HG02678 (cell line): Measurements from ENCODE around the gene ALK.

Experiments used
- ATAC-seq: cut with Tn5 transposase; IDR thresholded peaks from one replicate; pipeline ENCODE4 v1.9.1; 2021; ENCODE audit warnings: mild to moderate bottlenecking, moderate library complexity; ENCODE audit not compliant: unreplicated experiment

The ALK gene

DNA sequence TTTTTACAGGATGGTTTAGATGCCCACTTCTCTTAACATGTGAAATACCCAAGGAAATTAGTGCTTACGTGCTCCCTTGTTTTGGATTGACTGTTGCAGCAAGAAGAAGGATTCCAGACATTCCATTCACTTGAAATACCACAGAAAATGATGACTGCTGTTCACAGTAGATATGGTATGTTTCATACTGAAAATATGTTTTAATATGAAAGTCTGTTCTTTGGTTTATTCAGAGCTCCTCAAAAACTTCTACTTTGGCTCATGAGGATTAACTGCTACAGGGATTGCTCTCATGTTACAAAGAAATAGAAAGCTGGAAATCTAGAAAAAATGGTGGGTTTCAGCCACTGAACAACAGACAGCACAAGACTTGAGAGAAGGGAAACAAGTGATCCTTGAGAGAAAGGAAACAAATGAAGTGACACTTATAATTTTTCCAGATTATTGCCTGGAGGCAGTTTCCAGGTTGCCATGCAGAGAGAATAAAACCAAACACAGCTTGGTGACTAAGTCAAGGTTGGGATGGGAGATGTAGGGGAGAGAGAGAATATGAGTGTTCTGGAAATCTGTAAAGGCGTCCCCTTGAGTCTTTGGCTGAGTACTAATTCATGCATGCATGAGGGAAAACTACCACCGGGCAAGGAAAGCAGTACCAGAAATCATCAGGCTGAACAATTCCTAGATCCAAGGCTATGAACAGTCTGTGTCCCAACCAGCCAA lies 458.0 kb downstream of the ALK start:
- ATAC-seq = no peak

DNA sequence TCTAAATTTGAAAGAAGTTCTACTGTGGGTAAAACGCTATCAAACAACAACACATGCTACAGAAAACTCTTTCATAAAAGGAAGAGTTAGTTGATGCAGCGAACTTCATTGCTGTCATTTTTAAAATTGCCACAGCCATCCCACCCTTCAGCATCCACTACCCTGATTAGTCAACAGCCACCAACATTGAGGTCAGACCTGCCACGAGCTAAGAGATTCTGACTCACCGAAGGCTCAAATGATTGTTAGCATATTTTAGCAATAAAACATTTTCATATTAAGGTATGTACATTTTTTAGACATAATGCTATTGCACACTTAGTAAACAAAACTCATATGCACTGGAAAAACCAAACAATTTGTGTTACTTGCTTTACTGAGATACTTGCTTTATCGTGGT lies 459.1 kb downstream of the ALK start:
- no peak for ATAC-seq

DNA sequence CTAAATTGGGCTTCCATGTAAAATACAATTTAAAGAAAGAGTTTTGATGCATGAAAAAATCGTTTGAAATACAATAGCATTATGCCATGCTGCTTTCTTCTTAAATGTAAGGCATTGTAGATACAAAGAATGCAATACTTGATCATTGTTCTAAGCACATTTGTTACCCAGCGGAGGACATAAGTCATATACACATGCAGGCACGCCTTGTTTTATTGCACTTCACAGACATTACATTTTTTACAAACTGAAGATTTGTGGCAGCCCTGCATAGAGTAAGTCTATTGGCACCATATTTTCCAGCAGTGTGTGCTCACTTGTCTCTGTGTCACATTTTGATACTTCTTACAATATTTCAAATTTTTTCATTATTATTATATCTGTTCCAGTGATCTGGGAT lies 461.2 kb downstream of the ALK start:
- no peak for ATAC-seq

DNA sequence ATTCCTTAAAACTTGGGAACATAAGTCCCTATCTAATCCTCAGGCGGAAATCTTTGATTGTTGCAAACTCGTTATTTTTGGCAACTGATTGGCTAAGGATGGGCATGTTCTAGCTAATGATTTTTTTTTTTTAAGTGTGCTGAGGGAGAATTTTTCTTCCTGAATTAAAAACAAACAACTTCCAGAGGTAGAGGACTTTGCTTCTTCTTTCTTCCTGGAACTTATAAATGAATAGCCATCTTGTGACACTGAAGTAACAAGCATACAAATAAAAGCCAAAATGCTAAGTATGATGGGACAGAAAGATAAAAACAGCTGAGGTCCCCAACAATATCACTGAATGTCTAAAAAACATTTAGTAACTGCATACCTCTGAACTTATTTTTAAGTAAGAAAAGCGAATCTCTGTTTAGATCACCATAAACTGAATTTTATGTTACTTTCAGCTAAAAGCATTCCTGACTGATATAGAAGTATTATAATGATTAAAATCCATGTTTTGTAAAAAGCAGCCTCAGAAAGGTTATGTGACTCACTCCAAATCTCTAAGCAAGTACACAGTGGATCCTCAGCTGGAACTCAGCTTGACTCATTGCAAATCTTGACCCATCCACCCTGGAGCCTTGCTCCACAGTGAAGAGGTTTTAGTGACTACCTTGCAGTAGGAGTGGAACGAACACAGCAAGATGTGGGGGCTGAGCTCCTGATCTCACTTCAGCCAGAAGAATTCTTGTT lies 461.8 kb downstream of the ALK start:
- ATAC-seq = no peak

DNA sequence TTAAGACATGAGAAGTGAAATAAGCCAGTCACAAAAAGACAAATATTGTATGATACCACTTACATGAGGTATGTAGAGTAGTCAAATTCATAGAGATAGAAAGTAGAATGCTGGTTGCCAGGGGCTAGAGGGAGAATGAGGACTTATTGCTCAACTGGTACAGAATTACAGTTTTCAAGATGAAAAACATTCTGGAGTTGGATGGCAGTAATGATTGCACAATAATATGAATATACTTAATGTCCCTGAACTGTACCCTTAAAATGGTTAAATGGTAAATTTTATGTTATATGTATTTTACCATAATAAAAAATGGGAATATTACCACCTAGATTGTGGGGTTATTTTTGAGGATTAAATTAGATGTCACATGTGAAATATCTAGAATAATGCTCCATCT lies 465.0 kb downstream of the ALK start:
- no peak for ATAC-seq

DNA sequence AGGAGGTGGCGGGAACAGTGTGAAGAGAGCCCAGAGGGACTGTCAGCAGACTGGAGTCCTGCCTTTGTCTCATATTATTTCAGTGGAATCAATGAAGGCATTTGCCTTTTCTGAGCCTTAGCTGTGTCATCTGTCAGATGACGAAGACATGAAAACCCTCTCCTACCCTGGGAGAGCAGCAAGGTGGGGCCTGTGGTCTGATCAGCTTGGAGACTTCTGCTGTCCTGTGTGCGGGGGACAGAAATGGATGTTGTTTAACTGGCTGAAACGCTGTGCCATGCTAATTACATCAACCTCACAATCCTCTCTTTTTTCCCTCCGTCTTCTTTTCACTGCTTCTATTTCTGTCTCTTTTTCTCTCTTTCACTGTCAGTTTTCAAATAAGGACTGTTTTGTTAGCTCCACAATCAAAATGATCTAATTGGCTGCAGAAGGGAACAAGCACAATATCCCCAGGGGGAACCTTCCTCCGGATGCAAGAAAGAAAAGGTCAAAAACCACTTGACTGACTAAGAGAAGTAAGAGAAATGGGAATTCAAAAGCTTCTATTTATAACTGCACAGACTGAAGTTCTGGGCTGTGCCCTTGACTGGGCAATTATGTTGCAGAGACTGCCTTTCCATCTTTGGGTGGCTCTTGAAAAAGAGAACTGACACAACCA lies 466.1 kb downstream of the ALK start:
- ATAC-seq = no peak

DNA sequence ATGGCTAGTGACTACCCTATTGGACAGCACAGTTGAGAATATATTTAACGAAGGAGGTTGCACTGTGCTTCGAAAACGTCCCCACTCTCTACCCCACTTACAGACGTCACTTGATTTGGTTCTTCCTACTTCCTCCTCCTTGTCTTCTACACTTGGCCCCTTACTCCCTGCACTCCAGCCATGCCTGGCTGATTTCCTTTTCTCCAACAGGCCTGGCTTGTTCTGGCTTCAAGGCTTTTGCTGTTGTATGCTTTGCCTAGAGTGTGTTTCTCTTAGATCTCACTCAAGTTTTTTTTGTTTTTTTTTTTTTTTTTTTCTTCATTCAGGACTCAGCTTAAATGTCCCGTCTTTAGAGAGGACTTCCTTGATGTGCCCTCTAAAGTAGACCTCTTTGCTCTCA lies 469.4 kb downstream of the ALK start:
- no peak for ATAC-seq

DNA sequence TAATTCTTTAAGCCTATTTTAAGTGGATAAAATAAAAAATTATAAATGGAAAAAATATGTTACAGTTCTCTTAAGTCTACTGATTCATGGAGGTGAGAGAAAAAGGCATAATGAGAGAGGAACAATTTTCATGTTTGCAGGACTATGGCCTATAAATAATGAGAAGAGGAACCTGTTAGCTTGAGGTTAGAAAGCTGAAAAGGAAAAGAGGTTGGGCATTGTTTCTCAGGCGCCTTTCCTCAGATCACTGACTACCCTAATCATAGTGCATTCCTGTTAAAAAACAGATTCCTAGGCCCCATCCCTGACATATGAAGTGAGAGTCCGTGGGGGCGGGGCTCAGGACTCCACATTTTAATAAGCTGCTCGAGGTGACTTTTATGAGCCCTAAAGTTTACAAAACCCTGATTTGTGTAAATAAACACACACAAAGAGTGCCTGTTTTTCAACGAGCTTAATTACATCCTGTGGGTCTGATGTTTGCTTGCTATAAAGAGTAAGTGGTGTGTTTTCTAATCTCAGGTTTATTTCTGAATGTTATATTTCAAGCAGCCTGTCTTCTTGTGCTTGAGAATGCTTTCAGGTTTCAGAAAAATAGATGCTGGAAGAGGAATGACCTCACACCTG lies 470.7 kb downstream of the ALK start:
- ATAC-seq = no peak

DNA sequence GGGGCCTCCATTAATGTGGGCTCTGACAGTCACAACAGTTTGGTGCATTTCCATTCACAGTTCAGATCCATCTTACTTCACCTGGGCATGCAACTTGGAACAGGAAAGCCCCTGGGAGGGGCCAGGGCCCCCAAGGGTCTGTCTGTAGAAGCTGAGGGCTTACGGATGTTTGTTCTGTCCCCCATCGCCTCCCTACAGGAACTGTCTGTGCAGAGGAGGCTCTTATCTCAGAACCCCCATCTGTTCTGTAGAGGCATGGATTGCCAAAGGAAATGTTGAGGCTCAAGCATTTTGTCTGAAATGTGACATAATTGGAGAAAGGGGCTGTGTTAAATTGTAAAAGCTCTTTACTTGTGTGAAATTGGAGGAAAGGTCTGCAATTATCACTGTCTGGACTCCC lies 471.9 kb downstream of the ALK start:
- no peak for ATAC-seq

DNA sequence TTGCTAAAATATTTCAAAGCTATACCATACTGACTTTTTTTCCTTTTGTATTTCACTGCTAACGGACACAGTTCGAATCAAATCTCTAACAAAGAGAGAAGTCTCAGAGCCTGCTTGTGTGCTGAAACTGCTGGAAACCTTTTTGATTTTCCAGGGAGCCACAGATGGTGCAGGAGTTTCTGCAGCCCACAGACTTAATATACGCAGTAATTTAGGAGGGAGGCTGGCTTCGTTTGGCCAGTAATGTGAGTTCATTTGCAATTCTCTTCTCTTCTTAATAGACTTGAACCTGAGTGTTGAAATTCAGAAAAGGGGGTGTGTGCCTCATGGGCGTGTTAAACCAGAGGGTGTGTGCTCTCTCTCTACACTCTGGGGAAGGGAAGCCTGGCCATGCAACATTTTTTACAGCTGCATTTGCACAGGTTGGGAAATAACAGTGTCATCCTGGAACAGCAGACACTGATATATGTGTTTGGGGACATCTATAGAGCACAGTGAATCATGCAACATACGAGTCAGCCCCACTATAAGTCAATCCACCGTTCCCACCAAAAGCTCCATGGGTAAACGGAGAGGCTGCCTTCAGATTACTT lies 473.2 kb downstream of the ALK start:
- no peak for ATAC-seq

DNA sequence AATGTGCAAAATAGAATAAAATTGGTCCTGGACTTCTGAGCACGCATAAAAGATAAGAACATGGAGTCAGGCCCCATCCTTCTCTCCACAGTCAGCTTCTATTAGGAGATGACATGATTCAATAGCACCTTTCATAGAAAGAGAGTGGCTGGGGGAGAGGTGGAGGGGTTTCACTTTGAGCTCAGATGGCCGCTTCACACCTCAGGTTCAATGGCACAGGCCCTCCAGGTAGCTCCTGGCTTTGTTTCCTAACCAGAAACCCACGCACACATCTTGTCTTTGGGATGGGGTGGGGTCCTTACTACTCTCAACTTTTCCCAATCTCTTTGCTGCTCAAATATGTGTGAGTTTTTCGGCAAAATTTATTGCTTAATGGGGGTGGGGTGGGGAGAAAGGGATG lies 473.9 kb downstream of the ALK start:
- ATAC-seq = no peak

DNA sequence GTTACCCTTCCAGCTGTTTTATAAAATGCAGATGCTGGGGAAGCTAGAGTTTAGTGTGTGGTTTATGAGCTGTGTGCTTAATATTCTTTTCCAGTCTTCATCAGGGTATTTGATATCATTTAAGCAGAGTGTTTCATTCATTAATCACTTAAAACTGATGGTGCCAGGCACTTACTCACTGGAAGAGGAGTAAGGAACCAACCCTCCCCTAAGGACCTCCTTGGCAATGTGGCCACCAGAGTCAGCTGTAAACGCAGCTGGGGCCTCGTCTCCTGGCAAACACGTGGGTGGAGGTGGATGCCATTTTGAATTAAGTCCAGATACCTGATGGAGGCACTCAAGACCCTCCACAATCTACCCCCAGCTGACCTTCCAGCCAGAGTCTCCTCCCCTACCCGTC lies 474.5 kb downstream of the ALK start:
- ATAC-seq = no peak

DNA sequence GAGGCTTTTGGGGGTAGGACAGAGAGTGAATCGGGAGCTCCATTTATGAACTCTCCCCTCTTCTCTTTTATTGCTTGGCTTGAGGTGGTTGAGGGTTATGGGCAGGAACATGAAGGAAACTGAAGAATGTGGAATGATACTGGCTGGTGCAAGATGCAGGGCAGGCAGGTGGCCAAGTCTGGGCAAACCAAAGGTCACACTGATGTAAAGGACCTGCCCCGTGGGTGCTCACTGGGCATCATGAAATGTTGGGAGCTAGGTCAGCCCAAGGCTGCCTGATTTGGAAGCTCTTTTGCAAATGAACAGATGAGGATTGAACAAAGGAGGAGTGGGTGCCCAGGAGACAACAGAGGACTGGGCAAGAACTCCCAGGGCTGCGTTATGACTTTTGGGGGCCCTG lies 477.2 kb downstream of the ALK start:
- no peak for ATAC-seq

DNA sequence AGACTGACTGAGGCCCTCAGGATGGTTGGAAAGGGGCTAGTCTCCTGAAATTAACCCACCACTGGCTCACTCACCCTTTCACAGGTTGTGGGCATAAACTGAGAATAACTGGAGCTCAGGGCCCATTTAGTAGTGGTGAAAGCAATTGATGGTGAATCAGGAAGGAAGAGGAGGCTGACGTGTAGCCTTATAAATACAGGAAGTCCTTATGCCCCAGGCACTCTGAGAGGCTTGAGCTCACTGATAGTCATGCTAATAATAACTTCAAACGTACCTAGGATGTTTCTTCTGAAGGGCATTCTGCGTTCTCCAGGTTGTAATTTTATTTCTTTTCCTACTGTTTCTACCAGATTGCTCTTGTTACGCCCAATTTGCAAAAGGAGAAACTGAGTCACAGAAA lies 477.8 kb downstream of the ALK start:
- no peak for ATAC-seq

DNA sequence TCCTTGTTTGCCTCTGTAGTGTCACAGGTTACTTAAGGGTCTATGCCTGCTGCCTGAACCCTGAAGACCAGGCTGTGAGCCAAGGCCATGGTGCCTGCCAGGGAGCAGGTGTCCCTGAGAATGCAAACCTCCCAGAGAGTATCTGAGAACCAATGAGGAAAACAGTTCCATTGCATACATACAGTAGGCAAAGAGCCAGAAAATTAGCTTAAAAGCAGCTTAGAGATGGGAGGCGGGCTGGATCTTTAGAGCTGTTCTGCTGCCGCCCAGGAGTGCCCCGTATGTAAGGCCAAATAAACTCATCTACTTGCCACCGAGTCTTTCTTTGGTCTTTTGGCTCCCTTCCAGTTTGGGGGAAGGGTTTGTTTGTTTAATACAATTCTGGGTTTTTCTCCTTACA lies 478.2 kb downstream of the ALK start:
- ATAC-seq = no peak

DNA sequence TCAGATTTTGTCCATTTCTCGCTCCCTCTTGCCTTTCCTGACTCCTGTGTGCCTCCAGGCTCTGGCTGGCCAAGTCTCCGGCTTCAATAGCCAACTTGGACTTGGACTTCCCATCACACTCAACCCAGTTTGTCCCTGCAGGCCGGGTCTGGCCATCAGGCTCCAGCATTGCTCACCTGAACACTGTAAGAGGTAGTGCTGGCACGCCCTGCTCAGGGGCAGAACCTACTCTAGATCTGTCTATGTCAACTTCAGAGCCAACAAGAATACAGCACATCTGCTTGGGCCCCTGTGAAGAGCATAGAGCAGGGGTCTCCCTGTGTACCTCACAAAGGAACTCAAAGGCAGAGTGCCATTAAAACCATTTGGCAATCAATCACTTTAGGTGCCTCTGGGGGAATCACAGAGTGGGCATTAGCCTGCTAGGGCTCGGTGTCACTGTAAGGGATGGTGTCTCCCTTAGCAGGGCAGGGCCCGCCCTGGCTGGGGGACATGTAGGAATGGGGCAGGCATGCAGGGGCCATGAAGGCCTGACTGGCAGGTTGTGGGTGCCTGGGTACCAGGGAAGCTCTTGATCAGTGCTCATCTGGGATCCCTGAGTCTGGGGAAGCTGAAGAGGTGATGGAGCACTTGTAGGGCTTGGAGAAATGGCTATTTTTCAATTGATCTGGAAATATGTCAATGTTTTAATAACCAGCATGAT lies 480.3 kb downstream of the ALK start:
- no peak for ATAC-seq

DNA sequence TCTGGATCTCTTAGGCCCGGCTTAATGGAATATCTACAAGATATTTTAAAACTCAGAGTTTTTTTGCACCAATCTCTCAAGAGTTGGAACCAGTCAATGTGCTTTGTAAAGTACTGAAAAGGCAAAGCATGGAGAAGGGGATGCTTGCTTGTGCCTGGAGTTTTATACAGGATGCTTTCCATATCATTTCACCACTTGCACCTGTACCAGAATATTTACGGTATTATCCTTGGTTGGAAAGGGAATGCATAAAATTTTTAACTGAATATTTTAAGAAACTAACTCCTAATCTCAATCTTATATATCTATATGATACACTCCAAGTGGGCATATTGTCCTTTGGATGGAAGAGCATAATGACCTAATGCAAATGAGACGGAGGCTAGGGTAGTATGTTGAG lies 487.5 kb downstream of the ALK start:
- no peak for ATAC-seq

DNA sequence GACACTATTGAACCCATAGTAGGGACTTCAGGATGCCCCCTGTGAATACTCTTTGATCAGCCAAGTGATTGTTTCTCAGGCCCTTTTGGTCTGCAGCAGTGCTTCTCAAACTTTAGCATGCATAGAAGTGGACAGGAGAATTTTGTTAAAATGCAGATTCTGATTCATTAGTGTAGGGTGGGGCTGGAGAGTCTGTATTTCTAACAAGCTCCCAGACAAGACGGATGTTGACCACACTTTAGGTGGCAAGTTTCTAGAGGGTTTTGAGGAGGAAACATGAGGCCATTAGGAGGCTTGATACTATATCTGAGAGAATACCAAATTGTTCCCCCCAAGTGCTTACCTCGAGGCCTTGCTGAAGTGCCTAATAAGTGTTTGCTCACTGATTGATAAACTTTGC lies 488.3 kb downstream of the ALK start:
- no peak for ATAC-seq

DNA sequence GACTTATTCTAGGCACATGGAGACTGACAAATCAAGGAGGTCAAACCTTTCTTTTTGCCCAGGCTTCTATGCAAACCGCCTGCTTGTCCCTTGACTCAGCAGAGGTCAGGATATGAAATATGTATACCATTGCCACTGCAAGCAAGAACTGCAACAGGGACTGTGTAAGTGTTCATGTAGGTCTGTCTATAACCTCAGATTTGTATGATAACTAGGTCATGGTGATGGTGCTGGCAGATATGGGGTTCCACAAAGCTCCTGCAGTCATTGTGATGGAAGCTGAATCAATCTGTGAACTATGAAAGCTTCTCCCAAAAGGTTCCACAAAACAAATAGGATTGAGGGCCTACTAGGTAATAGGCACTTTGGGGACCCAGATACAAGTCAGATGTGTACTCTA lies 489.9 kb downstream of the ALK start:
- no peak for ATAC-seq

DNA sequence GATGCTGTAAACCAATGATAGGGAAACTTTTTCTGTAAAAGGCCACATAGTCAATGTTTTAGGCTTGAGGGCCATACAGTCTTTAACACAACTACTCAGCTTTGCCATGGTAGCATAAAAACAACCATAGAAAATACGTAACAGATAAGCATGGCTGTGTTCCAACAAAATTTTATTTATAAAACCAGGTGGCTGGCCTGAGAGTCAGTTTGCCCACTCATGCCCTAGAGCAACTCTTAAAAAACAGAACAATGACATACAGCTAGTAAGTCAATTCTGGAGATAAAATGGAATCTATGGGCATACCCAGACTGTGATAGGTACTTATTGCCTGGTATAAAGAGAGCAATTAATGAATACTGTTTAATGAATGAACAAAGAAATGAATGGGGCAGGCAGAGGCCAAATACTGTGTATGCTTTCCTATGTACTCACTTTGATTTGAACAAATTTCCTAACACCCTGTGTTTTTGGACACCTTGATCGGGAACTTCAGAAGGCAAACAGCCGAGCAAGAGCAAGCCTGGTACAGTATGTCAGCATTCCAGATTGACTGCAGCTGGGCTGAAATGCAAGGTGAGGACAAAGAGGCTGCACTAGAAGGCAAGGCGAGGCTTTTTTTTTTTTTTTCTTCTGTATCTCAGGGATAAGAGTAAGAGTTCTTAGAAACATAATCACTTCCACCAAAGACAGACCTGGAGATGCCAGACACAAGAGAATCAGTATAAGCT lies 490.8 kb downstream of the ALK start:
- ATAC-seq = no peak
